Cardiac fibroblast (primary cell): ENCODE data around the gene CCDC34.
"Not testable (repeated sequence)": the region's sequence is repeated elsewhere in the genome, so short reads cannot be mapped to it uniquely, and the experiment has no call there.

Source experiments
- DNase-seq, 2 donors: peaks; one replicate each; pipeline versions ENCODE4 v3.0.0 to v3.0.0-alpha.2; 2010; ENCODE audit warnings: low read depth in 2 of 2
- H3K4me3 ChIP-seq, 2 donors: replicated peaks in 1 of 2; 1 replicate in 1 of 2; 2 replicates in 1 of 2; pipeline ENCODE4 v1.5.1; 2011; ENCODE audit warnings: low read depth in 2 of 2, low read length in 2 of 2, mild to moderate bottlenecking in 2 of 2, moderate library complexity in 1 of 2
- TF ChIP-seq, protein P1 (sequence below): IDR thresholded peaks from one replicate; pipeline ENCODE4 v1.5.1; 2011; ENCODE audit warnings: low read depth, mild to moderate bottlenecking, low read length, inconsistent platforms

The CCDC34 gene

DNA sequence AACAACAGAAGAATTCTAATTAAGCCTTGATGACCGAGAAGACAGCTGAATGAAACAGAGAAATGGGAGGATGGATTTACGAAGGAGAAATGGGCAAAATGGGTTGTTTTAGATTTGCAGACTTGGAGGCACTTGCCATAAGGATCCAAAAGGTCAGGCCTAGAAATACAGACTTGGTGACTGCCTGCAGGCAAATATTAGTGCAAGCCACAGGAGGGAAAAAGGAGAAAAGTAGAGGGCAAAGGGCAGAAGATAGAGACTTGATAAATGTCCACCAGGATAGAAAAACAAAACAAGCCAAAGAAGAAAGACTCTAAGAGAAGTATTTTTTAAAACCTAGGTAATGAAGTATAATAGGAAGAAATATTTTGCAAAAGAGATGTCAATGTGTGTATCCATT lies 13.1 kb downstream of the CCDC34 start:
- TF ChIP-seq, protein P1, sequence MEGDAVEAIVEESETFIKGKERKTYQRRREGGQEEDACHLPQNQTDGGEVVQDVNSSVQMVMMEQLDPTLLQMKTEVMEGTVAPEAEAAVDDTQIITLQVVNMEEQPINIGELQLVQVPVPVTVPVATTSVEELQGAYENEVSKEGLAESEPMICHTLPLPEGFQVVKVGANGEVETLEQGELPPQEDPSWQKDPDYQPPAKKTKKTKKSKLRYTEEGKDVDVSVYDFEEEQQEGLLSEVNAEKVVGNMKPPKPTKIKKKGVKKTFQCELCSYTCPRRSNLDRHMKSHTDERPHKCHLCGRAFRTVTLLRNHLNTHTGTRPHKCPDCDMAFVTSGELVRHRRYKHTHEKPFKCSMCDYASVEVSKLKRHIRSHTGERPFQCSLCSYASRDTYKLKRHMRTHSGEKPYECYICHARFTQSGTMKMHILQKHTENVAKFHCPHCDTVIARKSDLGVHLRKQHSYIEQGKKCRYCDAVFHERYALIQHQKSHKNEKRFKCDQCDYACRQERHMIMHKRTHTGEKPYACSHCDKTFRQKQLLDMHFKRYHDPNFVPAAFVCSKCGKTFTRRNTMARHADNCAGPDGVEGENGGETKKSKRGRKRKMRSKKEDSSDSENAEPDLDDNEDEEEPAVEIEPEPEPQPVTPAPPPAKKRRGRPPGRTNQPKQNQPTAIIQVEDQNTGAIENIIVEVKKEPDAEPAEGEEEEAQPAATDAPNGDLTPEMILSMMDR = no peak
- no peak overlapping the region for H3K4me3 ChIP-seq
- no peak for DNase-seq

DNA sequence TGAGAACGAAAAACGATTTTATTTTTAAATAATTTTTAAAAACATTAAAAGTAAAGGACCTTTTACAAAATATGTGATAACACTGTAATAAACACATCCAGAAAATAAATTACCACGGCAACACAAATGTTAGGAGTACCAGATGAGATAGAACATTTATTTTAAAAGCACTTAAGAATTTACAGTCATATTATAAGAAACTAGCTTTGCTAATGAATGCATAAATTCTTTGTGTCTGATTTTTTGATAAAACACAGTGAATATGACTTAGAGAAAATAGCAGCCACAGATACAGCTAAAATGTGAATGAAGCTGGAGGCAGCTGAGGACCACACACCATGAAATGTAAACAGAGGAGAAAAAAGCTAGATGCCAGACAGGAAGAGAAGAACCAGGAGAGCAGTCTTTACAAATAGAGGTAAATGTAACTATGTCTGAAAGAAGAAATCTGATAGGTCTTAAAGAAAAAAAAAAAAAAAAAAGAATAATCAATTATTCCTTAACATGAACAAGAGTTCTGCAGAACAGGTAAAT lies 14.6 kb downstream of the CCDC34 start:
- no peak for DNase-seq
- no peak overlapping the region for H3K4me3 ChIP-seq
- TF ChIP-seq, protein P1 = no peak

DNA sequence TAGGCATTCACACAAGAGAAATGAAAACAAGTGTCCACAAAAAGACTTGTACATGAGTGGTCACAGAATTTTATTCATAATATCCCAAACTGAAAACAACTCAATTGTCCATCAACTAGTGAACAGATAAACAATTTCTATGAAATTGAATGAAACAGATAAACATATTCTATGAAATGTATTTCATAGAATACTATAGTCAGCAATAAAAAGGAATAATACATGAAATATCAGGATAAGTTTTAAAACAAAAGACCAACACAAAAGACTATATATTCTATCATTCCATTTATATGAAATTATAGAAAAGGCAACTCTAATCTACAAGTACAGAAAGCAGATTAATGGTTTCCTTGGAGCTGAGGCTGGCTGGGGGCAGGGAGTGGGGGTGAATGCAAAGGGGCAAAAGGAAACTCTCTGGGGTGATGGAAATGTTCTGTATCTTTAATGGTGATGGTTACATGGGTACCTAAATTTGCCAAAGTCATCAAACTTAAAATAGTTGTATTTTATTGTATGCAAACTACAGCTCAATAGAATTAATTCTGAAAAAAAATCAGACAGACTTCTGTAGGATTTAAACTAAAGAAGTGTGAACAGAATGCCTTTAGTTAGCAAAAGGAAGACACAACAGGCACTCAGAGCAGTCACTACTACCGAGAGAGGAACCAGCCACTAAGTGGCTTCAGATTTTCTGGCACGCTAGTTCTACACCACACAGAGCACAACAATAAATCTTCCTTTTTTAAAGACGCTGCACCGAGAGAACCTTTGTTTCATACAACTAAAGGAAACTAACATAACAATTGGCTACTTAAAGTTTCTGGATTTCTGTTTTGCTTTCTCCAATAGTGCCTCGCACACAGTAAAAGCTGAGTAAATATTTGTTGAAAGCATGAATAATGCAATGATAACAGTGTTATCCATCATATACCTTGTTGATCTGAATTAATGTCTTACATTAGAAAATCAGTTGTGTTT lies 15.4 kb downstream of the CCDC34 start:
- no peak overlapping the region for H3K4me3 ChIP-seq
- no peak for DNase-seq
- TF ChIP-seq, protein P1 = no peak

DNA sequence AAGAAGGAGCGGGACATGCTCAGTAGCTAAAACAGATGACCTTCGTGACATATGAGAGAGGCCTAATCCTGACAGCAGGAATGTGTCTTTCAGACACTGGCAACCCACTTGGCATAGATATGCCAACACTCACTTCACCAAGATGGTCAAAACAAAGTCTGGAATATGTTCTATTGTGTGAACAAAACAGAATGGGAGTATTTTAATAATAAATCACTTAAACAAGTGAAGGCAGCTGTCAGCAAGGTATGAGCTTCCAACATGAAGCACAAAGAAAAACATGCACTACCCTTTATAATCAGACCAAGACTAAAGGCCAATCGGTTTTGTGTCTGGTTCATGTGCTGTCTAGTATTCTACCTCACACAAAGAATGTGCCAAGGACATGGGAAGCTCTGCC lies 23.1 kb downstream of the CCDC34 start:
- TF ChIP-seq, protein P1 = no peak
- peak in 1 of 2 donors; percentile 41 for DNase-seq
- H3K4me3 ChIP-seq = no peak overlapping the region

DNA sequence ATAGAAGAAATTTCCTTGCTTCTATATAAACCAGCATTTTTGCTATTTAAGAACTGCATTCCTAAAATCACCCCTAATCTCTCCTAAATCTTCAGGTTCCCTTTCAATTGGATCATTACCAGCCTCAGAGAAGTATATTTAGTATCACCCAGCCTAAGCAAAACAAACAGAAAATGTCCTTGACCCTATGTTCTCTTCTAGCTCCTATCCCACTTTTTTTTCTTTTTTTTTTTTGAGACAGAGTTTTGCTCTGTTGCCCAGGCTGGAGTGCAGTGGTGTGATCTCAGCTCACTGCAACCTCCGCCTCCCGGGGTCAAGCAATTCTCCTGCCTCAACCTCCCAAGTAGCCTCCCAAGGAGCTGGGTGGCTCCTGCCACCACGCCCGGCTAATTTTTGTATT lies 28.3 kb downstream of the CCDC34 start:
- not testable (repeated sequence) for DNase-seq, H3K4me3 ChIP-seq

DNA sequence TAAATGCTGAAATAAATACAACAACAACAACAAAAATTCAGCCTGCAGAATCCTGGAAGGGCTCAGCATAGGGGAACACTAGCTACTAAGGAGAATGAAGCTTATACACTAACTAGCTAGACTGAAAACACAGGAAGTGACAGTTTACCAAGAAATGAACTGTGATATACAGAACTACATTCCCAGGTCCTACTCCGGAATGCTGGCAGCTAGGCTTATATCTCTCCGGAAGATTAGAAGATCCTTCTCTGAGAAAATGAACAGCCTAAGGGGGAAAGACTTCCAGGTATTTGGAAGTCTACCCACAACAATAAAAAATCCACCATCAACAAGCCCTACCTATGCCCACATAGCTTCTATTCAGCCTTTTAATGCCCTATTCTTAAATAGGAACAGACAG lies 31.0 kb downstream of the CCDC34 start:
- DNase-seq = peak; percentile 51 to 55
- no peak overlapping the region for H3K4me3 ChIP-seq
- TF ChIP-seq, protein P1 = no peak

DNA sequence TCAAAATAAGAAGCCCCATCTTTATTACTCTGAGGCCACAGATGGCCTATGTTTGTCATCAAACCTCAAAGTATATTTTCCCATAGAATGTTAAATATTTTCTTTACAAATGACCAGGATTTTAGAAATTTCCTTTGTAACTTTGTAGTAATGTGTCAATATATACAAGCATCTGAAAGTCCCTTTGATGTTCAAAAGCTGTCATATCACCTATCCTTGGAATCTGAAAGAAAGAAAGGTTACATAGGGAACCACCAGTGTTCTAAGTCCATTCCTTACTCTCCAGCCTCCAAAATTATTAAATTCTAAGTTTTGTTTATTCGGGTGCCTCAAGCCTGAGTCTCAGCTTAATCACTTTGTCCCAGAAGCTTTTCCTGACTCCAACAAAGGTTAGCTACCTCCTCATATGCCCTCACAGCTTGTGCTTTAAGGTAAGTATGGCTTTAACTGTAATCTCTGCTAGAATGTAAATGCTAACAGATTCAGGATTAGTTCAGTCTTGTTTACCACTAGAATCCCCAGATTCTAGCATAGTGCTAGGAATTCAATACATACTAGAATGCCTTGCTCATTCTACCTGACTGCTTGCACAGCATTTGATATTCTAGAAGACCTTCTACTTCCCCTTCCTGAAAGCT lies 32.3 kb downstream of the CCDC34 start:
- TF ChIP-seq, protein P1 = no peak
- H3K4me3 ChIP-seq = no peak overlapping the region

More for the DNA sequence above, 32.3 kb downstream of the CCDC34 start:
- DNase-seq = no peak
